HEK293 (cell line): ENCODE measurements around the gene ANGPTL2.

Experiments used
- CTCF ChIA-PET: fragments of 350-600 bp; formaldehyde crosslinking; extraction: SDS; loops from one replicate; lab custom pipeline; 2021; ENCODE audit warnings: antibody characterized with exemption; lab: Yijun Ruan, JAX
- POLR2A ChIA-PET: fragments of 300-600 bp; formaldehyde crosslinking; extraction: SDS; loops from one replicate; lab custom pipeline; 2020; ENCODE audit warnings: antibody characterized with exemption, inconsistent platforms; lab: Yijun Ruan, JAX
- H3K27ac ChIP-seq: fragments of 200-500 bp; sonication (Bioruptor generic); 2 replicates; pipeline ENCODE4 v1.5.1; 2014; ENCODE audit warnings: low read depth, low read length, control low read depth, inconsistent platforms; ENCODE audit errors: extremely low read depth
- H3K36me3 ChIP-seq, 2 experiments: fragments of 200-500 bp in 1 of 2; sonication (Bioruptor generic) in 1 of 2; 1 replicate in 1 of 2; 2 replicates in 1 of 2; pipeline ENCODE4 v1.5.1; 2014 to 2017; ENCODE audit warnings: inconsistent platforms in 2 of 2, low read length in 2 of 2; ENCODE audit not compliant: control insufficient read depth in 2 of 2, insufficient read depth in 1 of 2
- H3K4me1 ChIP-seq: fragments of 200-500 bp; sonication (Bioruptor generic); 2 replicates; pipeline ENCODE4 v1.5.1; 2014; ENCODE audit warnings: mild to moderate bottlenecking, low read length, inconsistent platforms; ENCODE audit not compliant: control insufficient read depth, insufficient read depth
- H3K4me3 ChIP-seq: 2 replicates; pipeline ENCODE4 v1.5.1; 2011; ENCODE audit warnings: low read depth, mild to moderate bottlenecking, control low read depth, low read length, moderate library complexity
- H3K9me3 ChIP-seq: fragments of 200-500 bp; sonication (Bioruptor generic); 2 replicates; pipeline ENCODE4 v1.5.1; 2014; ENCODE audit warnings: low read depth, low read length, inconsistent platforms; ENCODE audit not compliant: control insufficient read depth, insufficient read depth
- BCL6B ChIP-seq: fragments of 450-650 bp; formaldehyde crosslinking; IDR thresholded peaks from 2 replicates; pipeline ENCODE4 v1.5.1; 2017; ENCODE audit warnings: missing biosample characterization, missing genetic modification characterization
- OVOL3 ChIP-seq: fragments of 450-650 bp; formaldehyde crosslinking; IDR thresholded peaks from 2 replicates; pipeline ENCODE4 v1.5.1; 2016; ENCODE audit warnings: missing biosample characterization, missing genetic modification characterization
- RBAK ChIP-seq: fragments of 450-650 bp; formaldehyde crosslinking; IDR thresholded peaks from 2 replicates; pipeline ENCODE4 v1.5.1; 2016; ENCODE audit warnings: missing biosample characterization, missing genetic modification characterization
- ZBTB1 ChIP-seq: fragments of 450-650 bp; formaldehyde crosslinking; IDR thresholded peaks from 2 replicates; pipeline ENCODE4 v1.5.1; 2016; ENCODE audit warnings: missing biosample characterization, missing genetic modification characterization
- ZFP69B ChIP-seq: fragments of 450-650 bp; formaldehyde crosslinking; IDR thresholded peaks from 2 replicates; pipeline ENCODE4 v1.5.1; 2016; ENCODE audit warnings: missing biosample characterization, missing genetic modification characterization
- ZNF146 ChIP-seq: fragments of 450-650 bp; formaldehyde crosslinking; IDR thresholded peaks from 2 replicates; pipeline ENCODE4 v1.5.1; 2016; ENCODE audit warnings: missing biosample characterization, missing genetic modification characterization
- ZNF214 ChIP-seq: fragments of 450-650 bp; formaldehyde crosslinking; IDR thresholded peaks from 2 replicates; pipeline ENCODE4 v1.5.1; 2017; ENCODE audit warnings: missing biosample characterization, mild to moderate bottlenecking, missing genetic modification characterization, borderline replicate concordance
- ZNF221 ChIP-seq: fragments of 450-650 bp; formaldehyde crosslinking; IDR thresholded peaks from 2 replicates; pipeline ENCODE4 v1.5.1; 2017; ENCODE audit warnings: missing biosample characterization, missing genetic modification characterization, borderline replicate concordance
- ZNF366 ChIP-seq: fragments of 450-650 bp; formaldehyde crosslinking; conservative IDR thresholded peaks from 2 replicates; pipeline ENCODE4 v1.5.1; 2016; ENCODE audit warnings: missing biosample characterization, missing genetic modification characterization
- ZNF423 ChIP-seq: fragments of 450-650 bp; formaldehyde crosslinking; IDR thresholded peaks from 2 replicates; pipeline ENCODE4 v1.5.1; 2016; ENCODE audit warnings: missing biosample characterization, missing genetic modification characterization
- ZNF521 ChIP-seq: fragments of 450-650 bp; formaldehyde crosslinking; IDR thresholded peaks from 2 replicates; pipeline ENCODE4 v1.5.1; 2017; ENCODE audit warnings: missing biosample characterization, mild to moderate bottlenecking, missing genetic modification characterization
- ZNF549 ChIP-seq: fragments of 450-650 bp; IDR thresholded peaks from 2 replicates; pipeline ENCODE4 v1.5.1; 2018; ENCODE audit warnings: missing biosample characterization, missing genetic modification characterization, mild to moderate bottlenecking, inconsistent platforms, moderate library complexity
- ZNF558 ChIP-seq: fragments of 450-650 bp; formaldehyde crosslinking; IDR thresholded peaks from 2 replicates; pipeline ENCODE4 v1.5.1; 2016; ENCODE audit warnings: missing biosample characterization, missing genetic modification characterization
- ZNF623 ChIP-seq: fragments of 450-650 bp; formaldehyde crosslinking; IDR thresholded peaks from 2 replicates; pipeline ENCODE4 v1.5.1; 2016; ENCODE audit warnings: missing biosample characterization, missing genetic modification characterization
- ZNF785 ChIP-seq: fragments of 450-650 bp; formaldehyde crosslinking; IDR thresholded peaks from 2 replicates; pipeline ENCODE4 v1.5.1; 2016; ENCODE audit warnings: missing biosample characterization, missing genetic modification characterization
- ZNF830 ChIP-seq: fragments of 450-650 bp; IDR thresholded peaks from 2 replicates; pipeline ENCODE4 v1.5.0; 2018; ENCODE audit warnings: missing biosample characterization, missing genetic modification characterization, low read depth, mild to moderate bottlenecking, moderate library complexity
- ZNF837 ChIP-seq: fragments of 450-650 bp; formaldehyde crosslinking; IDR thresholded peaks from 2 replicates; pipeline ENCODE4 v1.5.1; 2016; ENCODE audit warnings: missing biosample characterization, missing genetic modification characterization
- ZNF843 ChIP-seq: fragments of 450-650 bp; formaldehyde crosslinking; IDR thresholded peaks from 2 replicates; pipeline ENCODE4 v1.5.1; 2016; ENCODE audit warnings: missing biosample characterization, missing genetic modification characterization
- TF ChIP-seq, protein P1 (sequence below): fragments of 450-650 bp; formaldehyde crosslinking; IDR thresholded peaks from 2 replicates; pipeline ENCODE4 v1.5.1; 2016; ENCODE audit warnings: missing biosample characterization, missing genetic modification characterization
- TF ChIP-seq, protein P2 (sequence below): fragments of 450-650 bp; IDR thresholded peaks from 2 replicates; pipeline ENCODE4 v1.5.1; 2018; ENCODE audit warnings: missing biosample characterization, missing genetic modification characterization
- TF ChIP-seq, protein P3 (sequence below): fragments of 450-650 bp; formaldehyde crosslinking; conservative IDR thresholded peaks from 2 replicates; pipeline ENCODE4 v1.5.1; 2016; ENCODE audit warnings: low read depth, missing biosample characterization, missing genetic modification characterization

The ANGPTL2 gene

GRCh38 chr9:127090341-127090985 is 32.0 kb downstream of the ANGPTL2 start (continued):
- TF ChIP-seq, protein P1, sequence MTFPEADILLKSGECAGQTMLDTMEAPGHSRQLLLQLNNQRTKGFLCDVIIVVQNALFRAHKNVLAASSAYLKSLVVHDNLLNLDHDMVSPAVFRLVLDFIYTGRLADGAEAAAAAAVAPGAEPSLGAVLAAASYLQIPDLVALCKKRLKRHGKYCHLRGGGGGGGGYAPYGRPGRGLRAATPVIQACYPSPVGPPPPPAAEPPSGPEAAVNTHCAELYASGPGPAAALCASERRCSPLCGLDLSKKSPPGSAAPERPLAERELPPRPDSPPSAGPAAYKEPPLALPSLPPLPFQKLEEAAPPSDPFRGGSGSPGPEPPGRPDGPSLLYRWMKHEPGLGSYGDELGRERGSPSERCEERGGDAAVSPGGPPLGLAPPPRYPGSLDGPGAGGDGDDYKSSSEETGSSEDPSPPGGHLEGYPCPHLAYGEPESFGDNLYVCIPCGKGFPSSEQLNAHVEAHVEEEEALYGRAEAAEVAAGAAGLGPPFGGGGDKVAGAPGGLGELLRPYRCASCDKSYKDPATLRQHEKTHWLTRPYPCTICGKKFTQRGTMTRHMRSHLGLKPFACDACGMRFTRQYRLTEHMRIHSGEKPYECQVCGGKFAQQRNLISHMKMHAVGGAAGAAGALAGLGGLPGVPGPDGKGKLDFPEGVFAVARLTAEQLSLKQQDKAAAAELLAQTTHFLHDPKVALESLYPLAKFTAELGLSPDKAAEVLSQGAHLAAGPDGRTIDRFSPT, result no peak

DNA sequence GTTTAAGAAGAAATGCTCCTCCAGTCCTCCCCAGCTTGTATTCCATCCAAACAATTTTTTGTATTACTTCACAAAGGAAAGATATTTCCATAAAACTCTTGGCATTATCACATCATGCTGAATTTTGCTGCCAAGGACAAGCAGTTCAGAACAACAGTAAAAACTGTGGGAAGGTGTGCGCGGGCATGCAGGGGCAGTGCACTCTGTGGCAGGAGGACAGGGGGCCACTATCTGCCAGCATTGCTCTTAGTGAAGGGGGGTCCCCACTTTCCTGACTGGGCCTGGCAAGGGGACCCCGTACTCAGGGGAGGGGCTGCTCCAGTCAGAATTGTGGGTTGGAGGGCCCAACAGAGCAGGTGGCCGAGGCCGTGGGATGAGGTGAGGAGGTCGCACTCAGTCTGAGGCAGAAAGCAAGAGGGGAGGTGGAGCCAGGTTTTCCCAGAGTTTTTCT is 32.8 kb downstream of the ANGPTL2 start:
- ChIA-PET CTCF (no interaction called here), POLR2A (no interaction called here)
- no peaks in the 10 kb centered on the region for H3K9me3 ChIP-seq
- no peak overlapping the region for H3K27ac ChIP-seq
- TF ChIP-seq OVOL3, result no peak
- TF ChIP-seq ZNF837 (tag by site-specific recombination), result no peak
- TF ChIP-seq ZNF521, result no peak
- TF ChIP-seq ZNF221, result no peak
- TF ChIP-seq ZNF843 (tag by site-specific recombination), result no peak
- TF ChIP-seq ZNF549 (tag by site-specific recombination), result no peak
- no peak for TF ChIP-seq BCL6B
- TF ChIP-seq ZNF214 (tag by site-specific recombination), result no peak
- TF ChIP-seq ZNF558 (tag by site-specific recombination), result no peak
- no peak for TF ChIP-seq ZNF623 (tag by site-specific recombination)
- no peak for TF ChIP-seq ZFP69B (tag by site-specific recombination)
- TF ChIP-seq ZNF146 (tag by site-specific recombination), result no peak
- TF ChIP-seq ZNF830 (tag by site-specific recombination), result no peak
- TF ChIP-seq RBAK (tag by site-specific recombination), result no peak
- no peak for TF ChIP-seq ZBTB1 (tag by site-specific recombination)
- no peak overlapping the region for H3K4me3 ChIP-seq
- no peaks in the 10 kb centered on the region for H3K36me3 ChIP-seq
- H3K4me1 ChIP-seq, result no peaks in the 10 kb centered on the region

GRCh38 chr9:127088724-127089615 is 33.5 kb downstream of the ANGPTL2 start:
- ChIA-PET POLR2A (no interaction called here), CTCF (no interaction called here)
- no peaks in the 10 kb centered on the region for H3K4me1 ChIP-seq
- H3K27ac ChIP-seq, result no peak overlapping the region
- H3K4me3 ChIP-seq, result no peak overlapping the region
- no peaks in the 10 kb centered on the region for H3K9me3 ChIP-seq
- no peaks in the 10 kb centered on the region for H3K36me3 ChIP-seq
- TF ChIP-seq ZNF423 (tag by site-specific recombination) (no peak), ZNF785 (no peak), ZNF366 (tag by site-specific recombination) (no peak)
- TF ChIP-seq, protein P2, sequence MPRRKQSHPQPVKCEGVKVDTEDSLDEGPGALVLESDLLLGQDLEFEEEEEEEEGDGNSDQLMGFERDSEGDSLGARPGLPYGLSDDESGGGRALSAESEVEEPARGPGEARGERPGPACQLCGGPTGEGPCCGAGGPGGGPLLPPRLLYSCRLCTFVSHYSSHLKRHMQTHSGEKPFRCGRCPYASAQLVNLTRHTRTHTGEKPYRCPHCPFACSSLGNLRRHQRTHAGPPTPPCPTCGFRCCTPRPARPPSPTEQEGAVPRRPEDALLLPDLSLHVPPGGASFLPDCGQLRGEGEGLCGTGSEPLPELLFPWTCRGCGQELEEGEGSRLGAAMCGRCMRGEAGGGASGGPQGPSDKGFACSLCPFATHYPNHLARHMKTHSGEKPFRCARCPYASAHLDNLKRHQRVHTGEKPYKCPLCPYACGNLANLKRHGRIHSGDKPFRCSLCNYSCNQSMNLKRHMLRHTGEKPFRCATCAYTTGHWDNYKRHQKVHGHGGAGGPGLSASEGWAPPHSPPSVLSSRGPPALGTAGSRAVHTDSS (tag by site-specific recombination), result no peak
- TF ChIP-seq, protein P3, sequence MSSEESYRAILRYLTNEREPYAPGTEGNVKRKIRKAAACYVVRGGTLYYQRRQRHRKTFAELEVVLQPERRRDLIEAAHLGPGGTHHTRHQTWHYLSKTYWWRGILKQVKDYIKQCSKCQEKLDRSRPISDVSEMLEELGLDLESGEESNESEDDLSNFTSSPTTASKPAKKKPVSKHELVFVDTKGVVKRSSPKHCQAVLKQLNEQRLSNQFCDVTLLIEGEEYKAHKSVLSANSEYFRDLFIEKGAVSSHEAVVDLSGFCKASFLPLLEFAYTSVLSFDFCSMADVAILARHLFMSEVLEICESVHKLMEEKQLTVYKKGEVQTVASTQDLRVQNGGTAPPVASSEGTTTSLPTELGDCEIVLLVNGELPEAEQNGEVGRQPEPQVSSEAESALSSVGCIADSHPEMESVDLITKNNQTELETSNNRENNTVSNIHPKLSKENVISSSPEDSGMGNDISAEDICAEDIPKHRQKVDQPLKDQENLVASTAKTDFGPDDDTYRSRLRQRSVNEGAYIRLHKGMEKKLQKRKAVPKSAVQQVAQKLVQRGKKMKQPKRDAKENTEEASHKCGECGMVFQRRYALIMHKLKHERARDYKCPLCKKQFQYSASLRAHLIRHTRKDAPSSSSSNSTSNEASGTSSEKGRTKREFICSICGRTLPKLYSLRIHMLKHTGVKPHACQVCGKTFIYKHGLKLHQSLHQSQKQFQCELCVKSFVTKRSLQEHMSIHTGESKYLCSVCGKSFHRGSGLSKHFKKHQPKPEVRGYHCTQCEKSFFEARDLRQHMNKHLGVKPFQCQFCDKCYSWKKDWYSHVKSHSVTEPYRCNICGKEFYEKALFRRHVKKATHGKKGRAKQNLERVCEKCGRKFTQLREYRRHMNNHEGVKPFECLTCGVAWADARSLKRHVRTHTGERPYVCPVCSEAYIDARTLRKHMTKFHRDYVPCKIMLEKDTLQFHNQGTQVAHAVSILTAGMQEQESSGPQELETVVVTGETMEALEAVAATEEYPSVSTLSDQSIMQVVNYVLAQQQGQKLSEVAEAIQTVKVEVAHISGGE (tag by site-specific recombination), result no peak
